ENCODE data around the gene KMT2B.

Gene KMT2B

DNA sequence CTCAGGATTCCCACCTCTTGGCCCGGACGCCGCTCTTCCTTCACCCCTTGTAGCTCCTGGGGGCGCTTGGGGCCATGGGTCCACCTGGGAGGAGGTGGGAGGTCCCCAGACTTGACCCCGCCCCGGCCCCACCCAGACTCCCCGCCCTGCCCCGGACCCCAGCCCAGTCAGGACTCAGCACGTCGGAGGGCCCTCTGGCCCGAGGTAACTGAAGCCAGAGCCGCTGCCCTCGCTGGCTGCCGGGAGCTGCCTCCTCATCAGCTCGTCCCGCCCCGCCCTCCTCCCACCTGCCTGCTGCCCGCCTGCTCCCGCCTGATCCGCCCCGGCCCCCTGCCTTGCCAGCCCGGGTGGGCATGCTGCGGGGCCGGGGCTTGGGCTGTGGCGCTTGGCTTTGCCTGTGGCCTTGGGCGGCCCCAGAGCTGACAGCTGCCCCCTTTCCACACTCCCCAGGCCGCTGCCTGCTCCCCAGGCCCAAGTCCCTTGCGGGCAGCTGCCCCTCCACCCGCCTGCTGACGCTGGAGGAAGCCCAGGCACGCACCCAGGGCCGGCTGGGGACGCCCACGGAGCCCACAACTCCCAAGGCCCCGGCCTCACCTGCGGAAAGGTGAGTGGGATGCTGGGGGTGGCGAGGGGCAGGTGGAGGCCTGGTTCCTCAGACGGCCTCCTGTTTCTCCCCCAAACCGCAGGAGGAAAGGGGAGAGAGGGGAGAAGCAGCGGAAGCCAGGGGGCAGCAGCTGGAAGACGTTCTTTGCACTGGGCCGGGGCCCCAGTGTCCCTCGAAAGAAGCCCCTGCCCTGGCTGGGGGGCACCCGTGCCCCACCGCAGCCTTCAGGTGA lies 66.9 kb downstream of the KMT2B start:
- H3K79me2 ChIP-seq (ENCODE audit: insufficient read depth, low read length) = 0 out of 2 replicates have a peak, but pooled peaks cover 2% of the 10 kb centered on the region
- no peak overlapping the region for H3K4me2 ChIP-seq (ENCODE audit: low read depth, low read length, poor library complexity, severe bottlenecking)
- H3K9me2 ChIP-seq (replicated peaks; ENCODE audit: low read depth, low read length) = no peaks in the 10 kb centered on the region
- no peak overlapping the region for H3K4me3 ChIP-seq (ENCODE audit: low read length, poor library complexity, severe bottlenecking)
- TF ChIP-seq EZH2phosphoT487 (IDR thresholded peaks at IDR 0.05; ENCODE audit: borderline replicate concordance) = no peak
- TF ChIP-seq, protein P1, sequence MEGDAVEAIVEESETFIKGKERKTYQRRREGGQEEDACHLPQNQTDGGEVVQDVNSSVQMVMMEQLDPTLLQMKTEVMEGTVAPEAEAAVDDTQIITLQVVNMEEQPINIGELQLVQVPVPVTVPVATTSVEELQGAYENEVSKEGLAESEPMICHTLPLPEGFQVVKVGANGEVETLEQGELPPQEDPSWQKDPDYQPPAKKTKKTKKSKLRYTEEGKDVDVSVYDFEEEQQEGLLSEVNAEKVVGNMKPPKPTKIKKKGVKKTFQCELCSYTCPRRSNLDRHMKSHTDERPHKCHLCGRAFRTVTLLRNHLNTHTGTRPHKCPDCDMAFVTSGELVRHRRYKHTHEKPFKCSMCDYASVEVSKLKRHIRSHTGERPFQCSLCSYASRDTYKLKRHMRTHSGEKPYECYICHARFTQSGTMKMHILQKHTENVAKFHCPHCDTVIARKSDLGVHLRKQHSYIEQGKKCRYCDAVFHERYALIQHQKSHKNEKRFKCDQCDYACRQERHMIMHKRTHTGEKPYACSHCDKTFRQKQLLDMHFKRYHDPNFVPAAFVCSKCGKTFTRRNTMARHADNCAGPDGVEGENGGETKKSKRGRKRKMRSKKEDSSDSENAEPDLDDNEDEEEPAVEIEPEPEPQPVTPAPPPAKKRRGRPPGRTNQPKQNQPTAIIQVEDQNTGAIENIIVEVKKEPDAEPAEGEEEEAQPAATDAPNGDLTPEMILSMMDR (conservative IDR thresholded peaks at IDR 0.05; ENCODE audit: low read length) = no peak
- no peak overlapping the region for H3K9ac ChIP-seq (ENCODE audit: low read depth, low read length, poor library complexity, severe bottlenecking)
- H3K36me3 ChIP-seq (ENCODE audit: insufficient read depth, low read length) = peaks cover 20% of the 10 kb centered on the region; the same call in 1 of the 2 replicates
- peaks cover 3% of the 10 kb centered on the region for H4K20me1 ChIP-seq (ENCODE audit: insufficient read depth, low read length, poor library complexity, severe bottlenecking)
- H3K9me3 ChIP-seq (ENCODE audit: insufficient read depth, low read depth, low read length) = no peaks in the 10 kb centered on the region
- H3F3A ChIP-seq (ENCODE audit: low read depth) = no peaks in the 10 kb centered on the region
- H3K27me3 ChIP-seq (ENCODE audit: insufficient read depth, low read length, poor library complexity, severe bottlenecking) = no peaks in the 10 kb centered on the region
- no peaks in the 10 kb centered on the region for H3K4me1 ChIP-seq (ENCODE audit: insufficient read depth, low read length, poor library complexity, severe bottlenecking)
- H2AFZ ChIP-seq (ENCODE audit: low read length) = no peak overlapping the region

DNA sequence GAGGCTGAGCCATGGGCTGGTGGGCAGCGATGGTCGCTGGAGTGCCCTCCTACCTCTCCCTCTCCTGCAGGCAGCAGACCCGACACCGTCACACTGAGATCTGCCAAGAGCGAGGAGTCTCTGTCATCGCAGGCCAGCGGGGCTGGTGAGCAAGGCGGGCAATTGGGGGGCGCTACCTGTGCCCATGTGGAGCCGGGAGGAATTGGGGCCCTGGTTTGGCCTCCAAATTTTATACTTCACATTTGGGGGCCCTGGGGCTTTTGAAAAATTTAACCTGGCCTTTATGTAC lies 67.5 kb downstream of the KMT2B start:
- no peak overlapping the region for H3K9ac ChIP-seq (ENCODE audit: low read depth, low read length, poor library complexity, severe bottlenecking)

DNA sequence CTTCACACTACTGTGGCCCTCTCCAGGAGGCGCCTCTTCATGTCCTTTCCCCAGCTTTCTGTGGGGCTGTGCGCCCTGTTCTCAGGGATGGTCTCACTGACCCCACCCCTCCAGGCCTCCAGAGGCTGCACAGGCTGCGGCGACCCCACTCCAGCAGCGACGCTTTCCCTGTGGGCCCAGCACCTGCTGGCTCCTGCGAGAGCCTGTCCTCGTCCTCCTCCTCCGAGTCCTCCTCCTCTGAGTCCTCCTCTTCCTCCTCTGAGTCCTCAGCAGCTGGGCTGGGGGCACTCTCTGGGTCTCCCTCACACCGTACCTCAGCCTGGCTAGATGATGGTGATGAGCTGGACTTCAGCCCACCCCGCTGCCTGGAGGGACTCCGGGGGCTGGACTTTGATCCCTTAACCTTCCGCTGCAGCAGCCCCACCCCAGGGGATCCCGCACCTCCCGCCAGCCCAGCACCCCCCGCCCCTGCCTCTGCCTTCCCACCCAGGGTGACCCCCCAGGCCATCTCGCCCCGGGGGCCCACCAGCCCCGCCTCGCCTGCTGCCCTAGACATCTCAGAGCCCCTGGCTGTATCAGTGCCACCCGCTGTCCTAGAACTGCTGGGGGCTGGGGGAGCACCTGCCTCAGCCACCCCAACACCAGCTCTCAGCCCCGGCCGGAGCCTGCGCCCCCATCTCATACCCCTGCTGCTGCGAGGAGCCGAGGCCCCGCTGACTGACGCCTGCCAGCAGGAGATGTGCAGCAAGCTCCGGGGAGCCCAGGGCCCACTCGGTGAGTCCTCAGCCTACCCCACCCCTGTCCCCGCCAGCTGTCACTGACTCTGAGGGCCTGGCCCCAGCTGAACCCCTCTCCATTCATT lies 68.7 kb downstream of the KMT2B start:
- Histone ChIP-seq H3K9me3 (ENCODE audit: insufficient read depth, low read depth, low read length) (no peaks in the 10 kb centered on the region), H3K4me2 (ENCODE audit: low read depth, low read length, poor library complexity, severe bottlenecking) (no peak overlapping the region), H3K4me3 (ENCODE audit: low read length, poor library complexity, severe bottlenecking) (no peak overlapping the region), H4K20me1 (ENCODE audit: insufficient read depth, low read length, poor library complexity, severe bottlenecking) (peaks cover 3% of the 10 kb centered on the region), H2AFZ (ENCODE audit: low read length) (no peak overlapping the region), H3K4me1 (ENCODE audit: insufficient read depth, low read length, poor library complexity, severe bottlenecking) (no peaks in the 10 kb centered on the region), H3K9ac (ENCODE audit: low read depth, low read length, poor library complexity, severe bottlenecking) (no peak overlapping the region), H3K9me2 (replicated peaks; ENCODE audit: low read depth, low read length) (no peaks in the 10 kb centered on the region), H3K27me3 (ENCODE audit: insufficient read depth, low read length, poor library complexity, severe bottlenecking) (no peaks in the 10 kb centered on the region), H3K79me2 (ENCODE audit: insufficient read depth, low read length) (no peaks in the 10 kb centered on the region), H3K36me3 (ENCODE audit: insufficient read depth, low read length) (peaks cover 8% of the 10 kb centered on the region; the same call in 1 of the 2 replicates), H3F3A (ENCODE audit: low read depth) (no peaks in the 10 kb centered on the region)
- no peak for TF ChIP-seq EZH2phosphoT487 (IDR thresholded peaks at IDR 0.05; ENCODE audit: borderline replicate concordance)
- TF ChIP-seq, protein P1 (conservative IDR thresholded peaks at IDR 0.05; ENCODE audit: low read length) = no peak

More for the DNA sequence above, 67.5 kb downstream of the KMT2B start:
- Histone ChIP-seq H3K4me3 (ENCODE audit: low read length, poor library complexity, severe bottlenecking) (no peak overlapping the region), H3K27me3 (ENCODE audit: insufficient read depth, low read length, poor library complexity, severe bottlenecking) (no peaks in the 10 kb centered on the region), H3K79me2 (ENCODE audit: insufficient read depth, low read length) (no peaks in the 10 kb centered on the region), H3K9me3 (ENCODE audit: insufficient read depth, low read depth, low read length) (no peaks in the 10 kb centered on the region), H3K36me3 (ENCODE audit: insufficient read depth, low read length) (peaks cover 15% of the 10 kb centered on the region; the same call in 1 of the 2 replicates), H3F3A (ENCODE audit: low read depth) (no peaks in the 10 kb centered on the region), H3K4me2 (ENCODE audit: low read depth, low read length, poor library complexity, severe bottlenecking) (no peak overlapping the region), H4K20me1 (ENCODE audit: insufficient read depth, low read length, poor library complexity, severe bottlenecking) (peaks cover 3% of the 10 kb centered on the region), H3K9me2 (replicated peaks; ENCODE audit: low read depth, low read length) (no peaks in the 10 kb centered on the region), H2AFZ (ENCODE audit: low read length) (no peak overlapping the region), H3K4me1 (ENCODE audit: insufficient read depth, low read length, poor library complexity, severe bottlenecking) (no peaks in the 10 kb centered on the region)
- TF ChIP-seq, protein P1 (conservative IDR thresholded peaks at IDR 0.05; ENCODE audit: low read length) = no peak
- TF ChIP-seq EZH2phosphoT487 (IDR thresholded peaks at IDR 0.05; ENCODE audit: borderline replicate concordance) = no peak

Measured in Loucy (cell line).